Stimulated activated CD4-positive, alpha-beta T cell treated with anti-CD3 and anti-CD28 coated beads, Interleukin-15, amount 100 ng/mL, for 24 hours (primary cell): ENCODE results near the gene SVOPL.

Experiments
- DNase-seq: peaks from one replicate; pipeline ENCODE4 v3.0.0-alpha.2; 2020

Gene SVOPL

DNA sequence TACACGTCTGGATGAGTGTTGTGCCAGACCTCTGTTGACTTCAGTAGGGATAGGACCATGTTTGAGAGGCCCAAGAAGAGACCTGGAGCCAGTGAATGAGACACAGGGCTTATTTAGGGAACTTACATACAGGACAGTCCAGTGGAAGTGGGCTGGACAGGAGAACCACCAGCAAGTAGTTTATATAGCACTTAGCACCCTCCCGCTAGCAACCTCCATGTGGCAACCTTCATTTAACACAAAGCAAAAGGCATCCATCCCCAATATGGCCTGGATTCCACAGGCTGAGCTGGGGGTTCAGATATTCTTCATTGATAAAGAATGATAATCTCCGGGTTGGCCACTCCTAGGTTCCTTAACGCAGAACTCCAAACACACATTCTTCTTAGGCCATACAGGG lies 147.4 kb downstream of the SVOPL start:
- DNase-seq = no peak

DNA sequence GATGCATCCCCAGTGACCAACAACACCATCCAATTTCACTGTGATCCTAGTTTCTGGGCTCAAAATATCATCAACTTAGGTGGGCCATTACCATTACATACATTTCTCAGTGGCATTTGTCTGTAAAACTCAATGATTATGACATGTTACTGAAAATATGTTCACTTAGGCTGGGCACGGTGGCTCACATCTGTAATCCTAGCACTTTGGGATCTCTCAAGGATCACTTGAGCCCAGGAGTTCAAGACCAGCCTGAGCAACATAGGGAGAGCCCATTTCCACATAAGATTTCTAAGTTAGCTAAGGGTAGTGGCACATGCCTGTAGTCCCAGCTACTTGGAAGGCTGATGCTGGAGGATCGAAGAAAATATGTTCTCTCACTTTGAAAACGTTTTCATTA lies 150.1 kb downstream of the SVOPL start:
- DNase-seq = no peak

DNA sequence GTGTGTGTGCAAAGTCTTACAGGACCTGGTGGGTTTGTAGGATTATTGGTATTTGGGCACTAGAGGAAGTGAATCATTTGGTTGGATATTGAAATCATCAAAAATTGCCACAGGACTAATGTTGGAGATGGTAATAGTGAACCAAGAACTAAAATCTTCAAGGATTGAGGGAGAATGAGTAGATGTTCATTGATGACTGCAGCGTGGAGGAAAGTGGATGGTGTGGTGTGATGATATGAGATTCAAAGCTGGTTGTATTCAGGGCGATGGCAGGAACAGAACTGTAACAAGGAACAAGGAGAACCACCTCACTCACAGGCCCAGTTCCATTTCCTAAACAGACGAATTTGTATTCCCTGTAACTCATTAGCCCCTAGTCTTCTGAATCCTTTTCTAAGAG lies 150.8 kb downstream of the SVOPL start:
- no peak for DNase-seq

GRCh38 chr7:138549082-138549481 lies 152.1 kb downstream of the SVOPL start:
- no peak for DNase-seq

DNA sequence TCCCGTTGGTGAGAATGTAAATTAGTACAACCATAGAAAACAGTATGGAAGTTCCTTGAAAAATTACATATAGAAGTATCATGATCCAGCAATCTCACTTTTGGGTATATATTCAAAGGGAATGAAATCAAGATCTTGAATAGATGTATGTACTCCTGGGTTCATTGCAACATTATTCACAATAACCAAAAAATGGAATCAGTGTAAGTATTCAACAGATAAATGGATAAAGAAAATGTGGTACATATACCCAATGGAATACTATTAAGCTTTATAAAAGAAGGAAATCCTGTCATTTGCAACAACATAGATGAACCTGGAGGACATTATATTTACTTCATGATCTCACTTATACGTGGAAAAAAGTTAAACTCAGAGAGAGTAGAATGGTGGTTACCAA lies 154.3 kb downstream of the SVOPL start:
- DNase-seq = no peak

DNA sequence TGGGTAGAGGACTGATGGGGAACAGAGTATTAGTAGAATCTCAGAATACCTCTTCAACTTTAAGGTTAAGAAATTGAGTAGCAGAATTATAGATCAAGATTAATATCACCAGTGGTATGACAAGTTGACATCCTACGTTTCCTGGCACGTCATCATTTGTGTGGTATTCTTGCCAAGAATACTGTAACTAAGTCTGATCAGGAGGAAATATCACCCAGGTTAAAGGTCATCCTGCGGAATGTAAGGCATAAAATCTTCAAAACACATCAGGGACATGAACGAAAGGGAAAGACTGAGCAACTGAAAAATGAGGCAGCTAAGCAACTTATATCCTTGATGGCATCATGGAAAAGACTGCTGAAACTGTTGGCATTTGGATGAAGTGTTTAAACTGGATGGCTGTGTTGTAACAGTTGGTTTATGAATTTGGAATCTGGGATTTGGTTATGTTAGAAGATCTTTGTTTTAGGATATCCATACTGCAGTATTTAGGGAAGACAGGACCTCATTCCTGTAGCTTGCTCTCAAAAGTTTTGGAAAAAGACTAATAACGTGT lies 155.0 kb downstream of the SVOPL start:
- no peak for DNase-seq

DNA sequence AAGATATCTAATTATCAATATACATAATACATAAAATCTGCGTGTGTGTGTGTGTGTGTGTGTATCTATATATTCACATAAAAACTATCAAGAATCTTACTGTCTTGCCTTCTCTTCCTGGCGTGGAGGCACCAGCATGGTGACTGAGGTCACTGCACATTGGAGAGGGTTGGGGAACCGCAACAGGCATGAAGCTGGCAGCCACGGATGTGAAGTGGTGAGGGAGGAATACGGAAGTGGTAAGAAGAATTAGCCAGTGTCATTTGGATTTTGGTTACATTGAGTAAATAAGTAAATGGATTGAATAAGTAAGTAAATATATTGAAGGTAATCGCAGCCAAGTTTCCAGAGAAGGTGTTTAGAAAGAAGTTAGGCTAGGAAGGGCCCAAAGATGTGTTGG lies 156.0 kb downstream of the SVOPL start:
- no peak for DNase-seq
